Fibroblast of lung (primary cell): ENCODE results near the gene EXD2.

Source experiments
- EZH2 ChIP-seq: IDR thresholded peaks from 2 replicates; pipeline ENCODE4 v1.5.1; 2012; ENCODE audit warnings: low read length, control low read depth, mild to moderate bottlenecking; ENCODE audit errors: missing control alignments
- TF ChIP-seq, protein P1 (sequence below), 2 donors: IDR thresholded peaks in 1 of 2; conservative IDR thresholded peaks in 1 of 2; 1 replicate in 1 of 2; 2 replicates in 1 of 2; pipeline ENCODE4 v1.5.1; 2011 to 2012; ENCODE audit warnings: low read length in 2 of 2, control low read depth in 1 of 2, inconsistent platforms in 1 of 2, low read depth in 1 of 2, mild to moderate bottlenecking in 1 of 2

DNA sequence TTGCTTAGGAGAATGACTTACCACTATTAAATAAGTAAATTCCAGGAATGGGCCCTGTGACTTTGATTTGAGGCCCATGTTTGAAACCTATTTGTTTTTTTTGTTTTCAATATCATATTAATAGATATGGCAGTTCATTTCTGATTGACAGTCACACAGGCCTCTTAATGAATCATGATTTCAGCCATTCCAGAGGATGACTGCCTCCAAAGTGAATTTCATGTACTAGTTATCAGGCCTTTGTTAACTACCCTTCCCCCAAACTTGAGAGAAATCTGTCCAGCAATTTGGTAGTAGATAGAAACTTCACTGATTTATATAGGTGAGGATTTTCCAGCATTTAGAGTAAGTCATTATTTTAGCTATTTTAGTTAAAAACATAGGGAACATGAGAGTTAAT lies 42.8 kb downstream of the EXD2 start:
- TF ChIP-seq, protein P1, sequence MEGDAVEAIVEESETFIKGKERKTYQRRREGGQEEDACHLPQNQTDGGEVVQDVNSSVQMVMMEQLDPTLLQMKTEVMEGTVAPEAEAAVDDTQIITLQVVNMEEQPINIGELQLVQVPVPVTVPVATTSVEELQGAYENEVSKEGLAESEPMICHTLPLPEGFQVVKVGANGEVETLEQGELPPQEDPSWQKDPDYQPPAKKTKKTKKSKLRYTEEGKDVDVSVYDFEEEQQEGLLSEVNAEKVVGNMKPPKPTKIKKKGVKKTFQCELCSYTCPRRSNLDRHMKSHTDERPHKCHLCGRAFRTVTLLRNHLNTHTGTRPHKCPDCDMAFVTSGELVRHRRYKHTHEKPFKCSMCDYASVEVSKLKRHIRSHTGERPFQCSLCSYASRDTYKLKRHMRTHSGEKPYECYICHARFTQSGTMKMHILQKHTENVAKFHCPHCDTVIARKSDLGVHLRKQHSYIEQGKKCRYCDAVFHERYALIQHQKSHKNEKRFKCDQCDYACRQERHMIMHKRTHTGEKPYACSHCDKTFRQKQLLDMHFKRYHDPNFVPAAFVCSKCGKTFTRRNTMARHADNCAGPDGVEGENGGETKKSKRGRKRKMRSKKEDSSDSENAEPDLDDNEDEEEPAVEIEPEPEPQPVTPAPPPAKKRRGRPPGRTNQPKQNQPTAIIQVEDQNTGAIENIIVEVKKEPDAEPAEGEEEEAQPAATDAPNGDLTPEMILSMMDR (conservative IDR thresholded peaks at IDR 0.05 in 1 of 2, IDR thresholded peaks at IDR 0.05 in 1 of 2; ENCODE audit: low read depth in 1 of 2, low read length in 2 of 2) = no peak
- TF ChIP-seq EZH2 = no peak
